Suprapubic skin (tissue), 4 donors: ENCODE data around the gene DCUN1D4. TPM values are rescaled to one million over a fixed set of nuclear protein-coding genes. Genes with fewer than 3 reads are reported as not detected.

Experiments used
- DNase-seq, 2 donors: peaks; one replicate each; pipeline ENCODE4 v3.0.0-alpha.2; 2019; ENCODE audit warnings: low spot score in 2 of 2
- H3K27ac ChIP-seq: fragments of 200-600 bp; sonication (generic); one replicate; pipeline ENCODE4 v1.5.1; 2019
- H3K27me3 ChIP-seq: fragments of 200-600 bp; sonication (generic); one replicate; pipeline ENCODE4 v1.5.1; 2019
- H3K36me3 ChIP-seq: fragments of 200-600 bp; sonication (generic); one replicate; pipeline ENCODE4 v1.5.1; 2019
- H3K4me1 ChIP-seq: fragments of 200-600 bp; sonication (generic); one replicate; pipeline ENCODE4 v1.5.1; 2019
- H3K4me3 ChIP-seq: fragments of 200-600 bp; sonication (generic); one replicate; pipeline ENCODE4 v1.5.1; 2019; ENCODE audit warnings: mild to moderate bottlenecking
- H3K9me3 ChIP-seq: fragments of 200-600 bp; sonication (generic); one replicate; pipeline ENCODE4 v1.5.1; 2019
- CTCF ChIP-seq, 2 donors: fragments of 200-600 bp in 1 of 2; fragments of 450-650 bp in 1 of 2; sonication (generic) in 1 of 2; IDR thresholded peaks; one replicate each; pipeline ENCODE4 v1.5.1; 2016 to 2019; ENCODE audit warnings: antibody characterized with exemption in 2 of 2, mild to moderate bottlenecking in 1 of 2, moderate library complexity in 1 of 2
- EP300 ChIP-seq: sonication (generic); formaldehyde crosslinking; IDR thresholded peaks from one replicate; pipeline ENCODE4 v1.6.1; 2017; ENCODE audit warnings: antibody characterized with exemption
- POLR2A ChIP-seq, 2 donors: fragments of 450-650 bp; IDR thresholded peaks; one replicate each; pipeline ENCODE4 v1.6.1; 2017; ENCODE audit warnings: antibody characterized with exemption in 2 of 2, mild to moderate bottlenecking in 2 of 2, moderate library complexity in 2 of 2
- POLR2AphosphoS5 ChIP-seq, 3 donors: sonication (generic); formaldehyde crosslinking; IDR thresholded peaks; one replicate each; pipeline ENCODE4 v1.6.1; 2017; ENCODE audit warnings: antibody characterized with exemption in 3 of 3
- WGBS: methylation state at CpG from one replicate; pipeline ENCODE4 v1.1.5; 2018; 5-methylcytosine and 5-hydroxymethylcytosine counted together
- total RNA-seq, 4 donors: library from RNA; depleted of rRNA; stranded (reverse); fragments of >200 nt; gene quantifications; one replicate each; pipeline ENCODE4 v1.1.0, GENCODE V29; 2016

DCUN1D4 gene
- total RNA-seq, 4 donors from 2014 or later, result 15.4 to 35.6 (median 20.8) TPM

- Histone ChIP-seq H3K9me3 (no peaks in the 10 kb centered on the region), H3K4me1 (peaks cover 37% of the 10 kb centered on the region), H3K27me3 (no peaks in the 10 kb centered on the region), H3K4me3 (no peak overlapping the region), H3K36me3 (no peaks in the 10 kb centered on the region), H3K27ac (no peak overlapping the region)
- TF ChIP-seq EP300, result no peak
- TF ChIP-seq POLR2AphosphoS5 (IDR thresholded peaks at IDR 0.05), result no peak
- TF ChIP-seq POLR2A (IDR thresholded peaks at IDR 0.05), result no peak
- TF ChIP-seq CTCF (IDR thresholded peaks at IDR 0.05), result no peak
- DNase-seq, result no peak
- 94% methylated on average over 2 of the region's 2 CpGs for WGBS
These were observed 12.3 kb downstream of the DCUN1D4 start for GRCh38 chr4:51855270-51855669.

- Histone ChIP-seq H3K9me3 (no peaks in the 10 kb centered on the region), H3K4me1 (peaks cover 37% of the 10 kb centered on the region), H3K36me3 (no peaks in the 10 kb centered on the region), H3K27me3 (no peaks in the 10 kb centered on the region), H3K4me3 (no peak overlapping the region), H3K27ac (no peak overlapping the region)
- TF ChIP-seq POLR2A (IDR thresholded peaks at IDR 0.05) (no peak), CTCF (IDR thresholded peaks at IDR 0.05) (no peak), POLR2AphosphoS5 (IDR thresholded peaks at IDR 0.05) (no peak), EP300 (no peak)
- WGBS, result 63% methylated on average over 3 of the region's 3 CpGs
- no peak for DNase-seq
These were observed 12.8 kb downstream of the DCUN1D4 start for GRCh38 chr4:51855751-51856150.

- no peak for DNase-seq
- H3K36me3 ChIP-seq, result peaks cover 2% of the 10 kb centered on the region
- WGBS, result 43% methylated on average over 3 of the region's 3 CpGs
- no peak overlapping the region for H3K4me3 ChIP-seq
- H3K27ac ChIP-seq, result no peak overlapping the region
- TF ChIP-seq POLR2AphosphoS5 (IDR thresholded peaks at IDR 0.05) (no peak), POLR2A (IDR thresholded peaks at IDR 0.05) (no peak), EP300 (no peak), CTCF (IDR thresholded peaks at IDR 0.05) (no peak)
- peaks cover 14% of the 10 kb centered on the region for H3K4me1 ChIP-seq
- no peaks in the 10 kb centered on the region for H3K27me3 ChIP-seq
- no peaks in the 10 kb centered on the region for H3K9me3 ChIP-seq
These were observed 15.8 kb downstream of the DCUN1D4 start for GRCh38 chr4:51858605-51859202.

GRCh38 chr4:51859476-51860031 is 16.6 kb downstream of the DCUN1D4 start:
- DNase-seq, result no peak
- WGBS, result 45% methylated on average over 4 of the region's 4 CpGs

More at GRCh38 chr4:51859476-51860031, 16.6 kb downstream of the DCUN1D4 start:
- H3K27ac ChIP-seq, result no peak overlapping the region
- peaks cover 10% of the 10 kb centered on the region for H3K36me3 ChIP-seq
- TF ChIP-seq POLR2AphosphoS5 (IDR thresholded peaks at IDR 0.05) (no peak), EP300 (no peak), CTCF (IDR thresholded peaks at IDR 0.05) (no peak), POLR2A (IDR thresholded peaks at IDR 0.05) (no peak)
- no peak overlapping the region for H3K4me3 ChIP-seq
- peaks cover 14% of the 10 kb centered on the region for H3K4me1 ChIP-seq
- H3K9me3 ChIP-seq, result no peaks in the 10 kb centered on the region
- H3K27me3 ChIP-seq, result no peaks in the 10 kb centered on the region
